Body of pancreas (tissue), 4 donors: ENCODE measurements around the gene THSD4. TPM values are rescaled to one million over a fixed set of nuclear protein-coding genes. Genes with fewer than 3 reads are reported as not detected.

ENCODE experiments used
- ATAC-seq: fragments of 150-250 bp; one replicate; pipeline ENCODE4 v1.9.1; 2016
- DNase-seq, 4 donors: peaks; one replicate each; pipeline ENCODE4 v3.0.0-alpha.2; 2019
- H3K27ac ChIP-seq, 4 donors: fragments of 200-600 bp; sonication (generic); 1 replicate in 3 of 4; 2 replicates in 1 of 4; pipeline versions ENCODE4 v1.5.1 to v1.6.1; 2016 to 2019; ENCODE audit warnings: mild to moderate bottlenecking in 1 of 4, mixed read lengths in 1 of 4, moderate library complexity in 1 of 4
- H3K27me3 ChIP-seq, 2 donors: fragments of 200-600 bp; sonication (generic); one replicate each; pipeline ENCODE4 v1.6.0; 2016; ENCODE audit warnings: mild to moderate bottlenecking in 1 of 2
- H3K36me3 ChIP-seq, 2 donors: fragments of 200-600 bp; sonication (generic); replicated peaks in 1 of 2; 2 replicates each; pipeline ENCODE4 v1.5.1; 2016; ENCODE audit warnings: low read depth in 2 of 2; ENCODE audit not compliant: insufficient read depth in 1 of 2
- H3K4me1 ChIP-seq: fragments of 200-600 bp; sonication (generic); one replicate; pipeline ENCODE4 v1.6.0; 2016
- H3K4me3 ChIP-seq, 2 donors: fragments of 200-600 bp; sonication (generic); 1 replicate in 1 of 2; 2 replicates in 1 of 2; pipeline ENCODE4 v1.5.1; 2016 to 2019
- H3K9me3 ChIP-seq, 3 donors: fragments of 200-600 bp; sonication (generic); 1 replicate in 2 of 3; 2 replicates in 1 of 3; pipeline ENCODE4 v1.5.1; 2016
- POLR2A ChIP-seq, 3 donors: fragments of 450-650 bp; IDR thresholded peaks; one replicate each; pipeline ENCODE4 v1.6.1; 2016; ENCODE audit warnings: antibody characterized with exemption in 3 of 3, mild to moderate bottlenecking in 2 of 3
- WGBS, 2 donors: methylation state at CpG; one replicate each; pipeline ENCODE4 v1.1.5; 2017; 5-methylcytosine and 5-hydroxymethylcytosine counted together
- intact Hi-C: fragments of 100-400 bp; cut with DNase I; formaldehyde crosslinking; loops from one replicate; pipeline ENCODE4 v1.15.1; 2023
- total RNA-seq, 2 donors: library from RNA; depleted of rRNA; stranded (reverse); fragments of >200 nt; gene quantifications; one replicate each; pipeline ENCODE4 v1.1.0, GENCODE V29; 2016
- TF ChIP-seq, protein P1 (sequence below), 7 experiments: fragments of 450-650 bp in 4 of 7; fragments of 200-600 bp in 3 of 7; sonication (generic) in 3 of 7; IDR thresholded peaks; one replicate each; pipeline ENCODE4 v1.5.1; 2016 to 2019; ENCODE audit warnings: antibody characterized with exemption in 7 of 7

THSD4 gene
- total RNA-seq, 2 donors from 2014 or later = 12.9 to 16.1 TPM

DNA sequence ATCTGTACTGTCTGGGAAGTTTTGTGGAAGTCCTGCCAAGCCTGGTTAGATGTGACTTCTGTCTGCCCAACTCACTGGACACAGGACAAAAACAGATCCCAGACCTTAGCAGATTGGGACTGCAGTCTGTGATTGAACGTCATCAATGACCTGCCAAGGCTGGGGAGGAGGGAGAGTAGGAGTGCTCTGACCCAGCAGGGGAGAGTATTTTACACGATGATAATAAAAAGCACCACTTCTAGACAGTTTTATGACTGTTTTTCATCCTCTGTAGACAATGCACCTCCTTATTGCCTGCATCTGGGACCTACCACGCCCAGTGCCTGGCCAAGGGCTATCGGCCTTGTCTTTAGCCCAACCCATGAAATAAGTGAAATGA lies 592.8 kb downstream of the THSD4 start:
- ATAC-seq (no peak), DNase-seq (no peak)
- intact Hi-C loops = no loop called here
- Histone ChIP-seq H3K4me3 (no peak overlapping the region), H3K4me1 (peaks cover 11% of the 10 kb centered on the region), H3K9me3 (no peaks in the 10 kb centered on the region), H3K36me3 (no peaks in the 10 kb centered on the region), H3K27ac (no peak overlapping the region), H3K27me3 (no peaks in the 10 kb centered on the region)
- WGBS, 2 donors = 47 to 57% methylated on average over 4 of the region's 4 CpGs
- no peak for TF ChIP-seq POLR2A (IDR thresholded peaks at IDR 0.05)
- TF ChIP-seq, protein P1, sequence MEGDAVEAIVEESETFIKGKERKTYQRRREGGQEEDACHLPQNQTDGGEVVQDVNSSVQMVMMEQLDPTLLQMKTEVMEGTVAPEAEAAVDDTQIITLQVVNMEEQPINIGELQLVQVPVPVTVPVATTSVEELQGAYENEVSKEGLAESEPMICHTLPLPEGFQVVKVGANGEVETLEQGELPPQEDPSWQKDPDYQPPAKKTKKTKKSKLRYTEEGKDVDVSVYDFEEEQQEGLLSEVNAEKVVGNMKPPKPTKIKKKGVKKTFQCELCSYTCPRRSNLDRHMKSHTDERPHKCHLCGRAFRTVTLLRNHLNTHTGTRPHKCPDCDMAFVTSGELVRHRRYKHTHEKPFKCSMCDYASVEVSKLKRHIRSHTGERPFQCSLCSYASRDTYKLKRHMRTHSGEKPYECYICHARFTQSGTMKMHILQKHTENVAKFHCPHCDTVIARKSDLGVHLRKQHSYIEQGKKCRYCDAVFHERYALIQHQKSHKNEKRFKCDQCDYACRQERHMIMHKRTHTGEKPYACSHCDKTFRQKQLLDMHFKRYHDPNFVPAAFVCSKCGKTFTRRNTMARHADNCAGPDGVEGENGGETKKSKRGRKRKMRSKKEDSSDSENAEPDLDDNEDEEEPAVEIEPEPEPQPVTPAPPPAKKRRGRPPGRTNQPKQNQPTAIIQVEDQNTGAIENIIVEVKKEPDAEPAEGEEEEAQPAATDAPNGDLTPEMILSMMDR (IDR thresholded peaks at IDR 0.05) = no peak

DNA sequence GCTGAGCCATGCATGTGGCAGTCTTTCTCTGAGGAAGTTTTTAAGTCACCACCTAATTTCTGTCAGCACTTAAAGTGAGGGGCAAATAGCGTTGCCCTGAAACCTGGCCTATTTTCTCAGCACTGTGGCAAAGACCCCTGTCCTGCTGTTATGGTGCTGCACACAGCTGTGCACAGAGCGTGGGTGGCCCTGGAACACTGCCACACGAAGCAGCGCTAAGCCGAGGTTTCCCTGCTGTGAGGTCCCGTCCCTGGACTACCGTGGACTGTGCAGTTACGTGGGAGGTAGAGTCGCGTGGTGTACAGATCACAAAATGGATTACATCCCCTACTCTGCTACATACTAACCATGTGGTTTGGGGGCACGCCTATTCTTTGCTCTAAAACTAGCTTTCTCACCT lies 593.5 kb downstream of the THSD4 start:
- H3K4me1 ChIP-seq = peaks cover 11% of the 10 kb centered on the region
- no peaks in the 10 kb centered on the region for H3K9me3 ChIP-seq
- TF ChIP-seq POLR2A (IDR thresholded peaks at IDR 0.05) = no peak
- TF ChIP-seq, protein P1 (IDR thresholded peaks at IDR 0.05) = no peak
- ATAC-seq = no peak
- H3K27me3 ChIP-seq = no peaks in the 10 kb centered on the region
- 80 to 83% methylated on average over 11 of the region's 11 CpGs for WGBS, 2 donors
- H3K27ac ChIP-seq = no peak overlapping the region
- H3K4me3 ChIP-seq = no peak overlapping the region
- H3K36me3 ChIP-seq = no peaks in the 10 kb centered on the region
- intact Hi-C loops = no loop called here
- no peak for DNase-seq

DNA sequence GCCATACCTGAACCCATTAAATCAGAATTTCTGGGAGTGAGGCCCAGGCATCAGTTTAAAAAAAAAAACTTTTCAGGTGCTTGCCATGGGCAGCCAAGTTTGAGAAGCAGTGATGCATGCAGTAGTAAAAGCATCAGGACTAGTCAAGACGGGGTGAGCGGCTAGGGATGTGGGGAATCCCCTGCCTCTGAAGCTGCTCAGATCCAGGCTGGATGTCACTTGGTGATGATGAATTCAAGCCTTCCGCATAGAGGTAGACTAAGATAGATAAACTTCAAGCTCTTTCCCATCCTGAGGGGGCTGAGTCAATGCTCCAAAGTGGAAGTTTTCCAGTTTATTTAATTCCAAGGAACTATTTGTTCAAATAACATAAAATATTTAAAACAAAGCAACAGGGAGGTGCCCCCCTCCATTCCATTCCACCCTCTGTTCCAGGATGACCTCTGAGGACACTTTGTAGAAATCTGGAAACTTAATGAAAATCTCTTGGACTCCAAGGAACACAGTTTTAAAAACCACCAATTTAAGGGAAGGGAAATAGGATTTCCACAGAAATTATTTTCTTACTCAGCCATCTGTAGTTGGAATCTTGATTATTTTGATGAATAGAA lies 594.6 kb downstream of the THSD4 start:
- no peaks in the 10 kb centered on the region for H3K36me3 ChIP-seq
- H3K27ac ChIP-seq = no peak overlapping the region
- H3K4me3 ChIP-seq = no peak overlapping the region
- DNase-seq (no peak), ATAC-seq (no peak)
- TF ChIP-seq, protein P1 (IDR thresholded peaks at IDR 0.05) = no peak
- TF ChIP-seq POLR2A (IDR thresholded peaks at IDR 0.05) = no peak
- no peaks in the 10 kb centered on the region for H3K9me3 ChIP-seq
- H3K27me3 ChIP-seq = no peaks in the 10 kb centered on the region
- WGBS, 2 donors = 83 to 100% methylated on average over 3 of the region's 3 CpGs
- peaks cover 11% of the 10 kb centered on the region for H3K4me1 ChIP-seq
- intact Hi-C loops = no loop called here

- no peak overlapping the region for H3K4me3 ChIP-seq
- intact Hi-C loops = no loop called here
- DNase-seq = no peak
Observed at GRCh38 chr15:71712182-71712581, 596.9 kb downstream of the THSD4 start.

More at GRCh38 chr15:71712182-71712581, 596.9 kb downstream of the THSD4 start:
- Histone ChIP-seq H3K36me3 (no peaks in the 10 kb centered on the region), H3K9me3 (no peaks in the 10 kb centered on the region), H3K27me3 (no peaks in the 10 kb centered on the region), H3K27ac (no peak overlapping the region), H3K4me1 (peaks cover under 1% of the 10 kb centered on the region)
- ATAC-seq = no peak
- TF ChIP-seq, protein P1 (IDR thresholded peaks at IDR 0.05) = no peak
- no peak for TF ChIP-seq POLR2A (IDR thresholded peaks at IDR 0.05)
